IPS-15b (cell line): ENCODE data around the gene PEX26.
A peak's percentile ranks its signal among the peaks of the same experiment; 100 is the strongest.

Source experiments
- H3K27me3 ChIP-seq: one replicate; pipeline ENCODE4 v1.6.1; 2013; ENCODE audit warnings: low read length; ENCODE audit not compliant: control insufficient read depth, insufficient read depth
- H3K36me3 ChIP-seq: one replicate; pipeline ENCODE4 v1.6.1; 2013; ENCODE audit warnings: low read length; ENCODE audit not compliant: control insufficient read depth, insufficient read depth
- H3K4me1 ChIP-seq: one replicate; pipeline ENCODE4 v1.6.1; 2013; ENCODE audit warnings: mild to moderate bottlenecking, low read length; ENCODE audit not compliant: control insufficient read depth, insufficient read depth
- H3K4me3 ChIP-seq: one replicate; pipeline ENCODE4 v1.5.1; 2013; ENCODE audit warnings: low read depth, low read length
- H3K9ac ChIP-seq: one replicate; pipeline ENCODE4 v1.6.1; 2013; ENCODE audit warnings: low read depth, mild to moderate bottlenecking, low read length
- H3K9me3 ChIP-seq: one replicate; pipeline ENCODE4 v1.6.1; 2013; ENCODE audit warnings: mild to moderate bottlenecking, low read length; ENCODE audit not compliant: control insufficient read depth, insufficient read depth

Gene PEX26

DNA sequence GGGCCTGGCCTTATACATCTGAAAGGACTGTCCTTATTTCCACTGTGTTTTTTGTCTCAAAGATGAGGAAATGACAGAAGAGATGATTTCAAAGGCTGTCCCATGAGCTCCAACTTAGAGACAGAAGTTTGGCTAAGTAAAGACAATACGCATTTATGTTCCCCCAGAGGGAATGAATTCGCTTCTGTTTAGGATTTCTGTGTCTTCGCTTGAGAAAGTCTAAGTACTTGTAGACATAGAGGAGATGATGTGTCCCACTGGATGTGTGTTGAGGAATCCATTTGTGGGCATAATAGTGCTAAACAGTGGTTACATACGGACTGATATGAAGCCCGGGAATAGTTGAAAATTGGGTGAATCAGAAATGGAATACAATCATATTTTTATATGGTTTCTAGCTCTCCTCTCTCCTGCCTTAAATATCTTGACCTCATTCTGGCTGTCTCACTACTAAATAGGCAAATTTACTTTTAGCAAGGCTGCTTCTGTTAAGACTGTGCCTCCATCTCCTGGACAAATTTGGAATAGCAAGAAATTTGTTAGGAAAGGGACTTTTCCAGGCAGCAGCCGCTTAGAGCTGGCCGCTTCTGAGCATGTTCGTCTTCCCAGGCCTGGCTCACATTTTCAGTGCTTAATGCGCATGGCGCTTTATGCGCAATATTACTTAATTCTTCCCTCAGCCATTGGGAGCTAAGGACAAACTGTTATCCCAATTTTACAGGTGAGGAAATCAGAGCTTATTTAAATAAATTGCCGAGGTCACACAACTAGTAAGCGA, 1.9 kb upstream of the PEX26 start:
- H3K9me3 ChIP-seq: no peaks in the 10 kb centered on the region
- H3K27me3 ChIP-seq: no peaks in the 10 kb centered on the region
- no peak overlapping the region for H3K4me3 ChIP-seq
- H3K36me3 ChIP-seq: peaks cover 5% of the 10 kb centered on the region
- H3K4me1 ChIP-seq: no peaks in the 10 kb centered on the region
- no peak overlapping the region for H3K9ac ChIP-seq

DNA sequence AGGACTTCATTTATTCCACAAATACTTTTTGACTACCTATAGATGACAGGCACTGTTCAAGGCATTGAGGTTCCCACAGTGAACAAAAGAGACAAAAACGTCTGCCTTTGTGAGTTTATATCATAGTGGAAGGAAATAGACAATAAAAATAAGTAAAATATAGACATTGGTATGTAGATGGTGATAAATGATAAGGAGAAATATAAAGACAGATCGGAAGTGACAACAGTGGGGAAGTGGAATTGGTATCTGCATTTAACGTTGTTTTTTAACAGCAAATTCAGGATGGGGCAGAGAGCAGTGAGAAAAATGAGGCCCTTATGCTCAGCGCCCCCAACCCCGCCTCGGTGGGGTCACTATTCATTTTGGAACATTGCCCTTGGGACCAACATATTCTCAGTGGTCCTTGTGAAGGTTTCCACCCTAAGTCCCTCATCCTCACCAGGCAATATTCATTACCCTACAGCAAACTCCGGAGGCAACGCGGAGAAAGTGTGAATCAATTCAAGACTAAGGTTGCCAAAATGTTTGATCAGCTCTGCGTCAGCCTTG, 627 bp upstream of the PEX26 start:
- H3K9me3 ChIP-seq: no peaks in the 10 kb centered on the region
- H3K27me3 ChIP-seq: no peaks in the 10 kb centered on the region
- peak overlapping the region; percentile 99 for H3K4me3 ChIP-seq
- no peaks in the 10 kb centered on the region for H3K4me1 ChIP-seq
- H3K9ac ChIP-seq: peak overlapping the region; percentile 42
- peaks cover 10% of the 10 kb centered on the region for H3K36me3 ChIP-seq

DNA sequence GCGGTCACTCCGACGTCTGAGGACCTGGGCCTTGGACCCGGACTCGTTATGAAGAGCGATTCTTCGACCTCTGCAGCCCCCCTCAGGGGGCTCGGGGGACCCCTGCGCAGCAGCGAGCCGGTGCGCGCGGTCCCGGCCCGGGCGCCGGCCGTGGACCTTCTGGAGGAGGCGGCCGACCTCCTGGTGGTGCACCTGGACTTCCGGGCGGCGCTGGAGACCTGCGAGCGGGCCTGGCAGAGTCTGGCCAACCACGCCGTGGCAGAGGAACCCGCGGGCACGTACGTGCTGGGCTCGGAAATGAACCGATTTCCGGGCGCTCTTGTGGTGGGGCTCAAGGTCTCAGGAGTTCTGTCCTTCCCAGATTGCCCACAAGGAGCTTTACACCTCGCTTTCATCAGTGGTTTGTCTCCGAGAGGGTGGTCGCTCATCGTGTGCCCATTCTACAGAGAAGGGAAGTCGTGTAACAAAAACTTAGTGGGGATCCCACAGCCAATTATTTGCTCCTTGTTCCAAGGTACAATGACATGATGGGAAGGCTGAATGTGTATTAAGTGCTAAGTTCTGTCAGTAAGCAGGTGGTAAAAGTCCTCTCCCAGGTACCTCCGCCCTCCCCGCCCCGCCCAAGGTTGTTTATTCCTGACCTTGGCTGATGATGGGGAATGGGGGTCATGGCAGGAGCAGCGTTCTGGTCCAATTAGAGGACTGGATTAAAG, 695 bp downstream of the PEX26 start:
- Histone ChIP-seq H3K27me3 (no peaks in the 10 kb centered on the region), H3K4me1 (no peaks in the 10 kb centered on the region), H3K4me3 (peak overlapping the region; percentile 99), H3K36me3 (peaks cover 13% of the 10 kb centered on the region), H3K9me3 (no peaks in the 10 kb centered on the region), H3K9ac (peak overlapping the region; percentile 94)

DNA sequence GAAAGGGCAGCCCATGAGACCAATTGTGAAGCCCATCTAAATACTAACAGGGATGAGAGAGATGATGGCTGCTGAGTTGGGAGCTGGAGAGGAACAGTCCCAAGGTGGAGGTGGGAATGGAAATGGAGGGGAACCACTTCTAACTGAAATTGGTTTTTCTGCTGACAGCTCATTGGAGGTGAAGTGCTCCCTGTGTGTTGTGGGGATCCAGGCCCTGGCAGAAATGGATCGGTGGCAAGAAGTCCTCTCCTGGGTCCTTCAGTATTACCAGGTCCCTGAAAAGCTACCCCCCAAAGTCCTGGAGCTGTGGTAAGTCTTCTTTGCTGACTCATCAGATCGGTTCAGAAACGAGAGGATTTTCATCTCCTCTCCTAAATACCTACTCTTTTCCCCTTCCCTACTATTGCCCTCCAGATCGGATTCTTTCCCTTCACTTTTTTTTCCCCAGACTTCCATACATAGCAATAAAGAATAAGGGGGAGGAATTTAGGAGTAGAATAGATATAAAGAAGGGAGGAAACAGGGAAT, 2.0 kb downstream of the PEX26 start:
- Histone ChIP-seq H3K9ac (no peak overlapping the region), H3K9me3 (no peaks in the 10 kb centered on the region), H3K27me3 (no peaks in the 10 kb centered on the region), H3K4me1 (no peaks in the 10 kb centered on the region), H3K36me3 (peaks cover 19% of the 10 kb centered on the region), H3K4me3 (no peak overlapping the region)

DNA sequence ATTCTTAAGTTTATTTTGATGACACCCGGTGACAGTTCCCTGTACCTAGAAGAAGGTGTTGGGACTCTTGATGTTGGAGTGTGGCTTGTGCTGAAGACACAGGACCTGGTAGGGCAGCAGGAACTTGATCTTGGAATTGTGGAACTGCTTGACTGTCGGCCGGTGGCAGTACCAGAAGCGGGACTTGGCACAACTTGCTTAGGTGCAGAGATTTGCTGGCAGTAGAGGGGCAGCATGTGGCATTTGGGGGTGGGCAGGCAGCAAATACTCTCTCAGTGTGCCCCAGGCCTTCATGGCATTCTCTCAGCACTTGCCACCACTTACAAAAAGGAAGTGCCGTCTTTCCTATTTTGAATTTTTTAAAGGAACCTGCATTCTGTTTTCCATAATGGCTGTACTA, 3.6 kb downstream of the PEX26 start:
- Histone ChIP-seq H3K36me3 (peaks cover 27% of the 10 kb centered on the region), H3K9ac (no peak overlapping the region), H3K9me3 (no peaks in the 10 kb centered on the region), H3K4me1 (no peaks in the 10 kb centered on the region), H3K27me3 (no peaks in the 10 kb centered on the region), H3K4me3 (no peak overlapping the region)

DNA sequence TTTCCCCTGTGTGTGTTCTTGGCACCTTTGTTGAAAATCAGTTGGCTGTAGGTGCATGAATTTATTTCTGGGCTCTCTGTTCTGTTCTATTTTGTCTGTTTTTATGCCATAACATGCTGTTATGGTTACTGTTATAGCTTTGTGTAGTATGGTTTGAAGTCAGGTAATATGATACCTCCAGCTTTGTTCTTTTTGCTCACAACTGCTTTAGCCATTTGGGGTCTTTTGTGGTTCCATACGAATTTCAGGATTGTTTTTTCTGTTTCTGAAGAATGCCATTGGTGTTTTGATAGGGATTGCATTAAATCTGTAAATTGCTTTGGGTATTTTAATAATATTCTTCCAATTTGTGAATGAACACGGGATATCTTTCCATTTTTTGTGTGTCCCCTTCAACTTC, 4.7 kb downstream of the PEX26 start:
- peaks cover 32% of the 10 kb centered on the region for H3K36me3 ChIP-seq
- H3K4me1 ChIP-seq: no peaks in the 10 kb centered on the region
- H3K27me3 ChIP-seq: no peaks in the 10 kb centered on the region
- no peak overlapping the region for H3K9ac ChIP-seq
- H3K9me3 ChIP-seq: no peaks in the 10 kb centered on the region
- H3K4me3 ChIP-seq: no peak overlapping the region

DNA sequence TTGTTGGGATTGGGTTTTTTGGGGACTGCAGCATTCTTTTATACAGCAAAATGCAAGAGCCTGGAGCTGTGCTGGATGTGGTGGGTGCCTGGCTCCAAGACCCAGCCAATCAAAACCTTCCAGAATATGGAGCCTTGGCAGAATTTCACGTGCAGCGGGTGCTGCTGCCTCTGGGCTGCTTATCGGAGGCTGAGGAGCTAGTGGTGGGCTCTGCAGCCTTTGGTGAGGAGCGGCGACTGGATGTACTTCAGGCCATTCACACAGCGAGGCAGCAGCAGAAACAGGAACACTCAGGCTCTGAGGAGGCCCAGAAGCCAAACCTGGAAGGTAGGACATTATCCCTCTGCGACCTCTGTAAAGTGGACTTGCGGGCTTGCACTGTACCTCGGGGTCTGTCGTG, 5.6 kb downstream of the PEX26 start:
- Histone ChIP-seq H3K27me3 (no peaks in the 10 kb centered on the region), H3K9me3 (no peaks in the 10 kb centered on the region), H3K4me1 (no peaks in the 10 kb centered on the region), H3K9ac (no peak overlapping the region), H3K36me3 (peaks cover 38% of the 10 kb centered on the region), H3K4me3 (no peak overlapping the region)

DNA sequence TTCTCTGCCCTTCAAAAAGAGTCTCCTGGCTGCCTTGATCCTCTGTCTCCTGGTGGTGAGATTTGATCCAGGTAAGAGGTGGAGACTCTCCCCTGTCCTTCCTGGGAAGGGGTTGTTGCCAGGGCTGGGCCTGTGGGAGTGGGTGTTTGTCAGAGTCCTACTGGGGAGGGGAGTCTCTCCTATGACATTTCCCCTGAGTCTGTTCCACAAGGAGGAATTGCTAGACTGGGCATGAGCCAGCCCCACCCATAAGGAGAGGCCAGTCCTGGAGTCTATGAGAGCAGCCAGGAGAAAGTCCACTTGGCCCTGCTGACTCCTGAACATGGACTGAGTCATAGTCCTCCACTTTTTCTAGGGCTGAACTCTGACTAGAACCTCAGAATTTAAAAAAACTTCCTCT, 7.4 kb downstream of the PEX26 start:
- no peaks in the 10 kb centered on the region for H3K9me3 ChIP-seq
- H3K4me3 ChIP-seq: no peak overlapping the region
- H3K36me3 ChIP-seq: peaks cover 47% of the 10 kb centered on the region
- H3K27me3 ChIP-seq: no peaks in the 10 kb centered on the region
- no peaks in the 10 kb centered on the region for H3K4me1 ChIP-seq
- no peak overlapping the region for H3K9ac ChIP-seq

DNA sequence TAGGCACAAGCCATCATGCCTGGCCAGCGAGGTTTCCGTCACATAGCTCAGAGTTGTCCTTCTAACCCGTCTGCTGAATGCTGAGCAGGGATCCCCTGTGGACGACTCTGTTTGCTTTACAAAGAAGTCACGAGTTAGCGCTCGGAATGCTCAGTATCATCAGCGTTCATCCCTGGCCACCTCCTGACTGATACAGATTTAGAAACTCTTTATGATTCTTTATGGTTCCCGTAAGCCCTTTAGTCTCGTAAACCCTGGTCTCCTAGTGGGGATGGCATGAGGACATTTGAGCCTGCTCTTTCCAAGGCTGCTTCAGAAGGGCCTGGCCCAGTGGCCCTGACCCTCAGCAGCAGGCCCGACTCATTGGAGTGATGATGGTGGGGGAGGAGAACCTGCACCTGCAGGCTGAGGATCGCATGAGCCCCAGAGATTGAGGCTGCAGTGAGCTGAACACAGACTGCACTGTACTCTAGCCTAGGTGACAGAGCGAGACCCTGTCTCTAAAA, 9.6 kb downstream of the PEX26 start:
- Histone ChIP-seq H3K36me3 (peaks cover 40% of the 10 kb centered on the region), H3K9ac (no peak overlapping the region), H3K27me3 (no peaks in the 10 kb centered on the region), H3K9me3 (no peaks in the 10 kb centered on the region), H3K4me1 (no peaks in the 10 kb centered on the region), H3K4me3 (no peak overlapping the region)

- H3K4me1 ChIP-seq: no peaks in the 10 kb centered on the region
- no peaks in the 10 kb centered on the region for H3K27me3 ChIP-seq
- no peak overlapping the region for H3K9ac ChIP-seq
- no peaks in the 10 kb centered on the region for H3K9me3 ChIP-seq
- peaks cover 31% of the 10 kb centered on the region for H3K36me3 ChIP-seq
- H3K4me3 ChIP-seq: no peak overlapping the region
Measured at GRCh38 chr22:18088825-18089568, 11.2 kb downstream of the PEX26 start.

DNA sequence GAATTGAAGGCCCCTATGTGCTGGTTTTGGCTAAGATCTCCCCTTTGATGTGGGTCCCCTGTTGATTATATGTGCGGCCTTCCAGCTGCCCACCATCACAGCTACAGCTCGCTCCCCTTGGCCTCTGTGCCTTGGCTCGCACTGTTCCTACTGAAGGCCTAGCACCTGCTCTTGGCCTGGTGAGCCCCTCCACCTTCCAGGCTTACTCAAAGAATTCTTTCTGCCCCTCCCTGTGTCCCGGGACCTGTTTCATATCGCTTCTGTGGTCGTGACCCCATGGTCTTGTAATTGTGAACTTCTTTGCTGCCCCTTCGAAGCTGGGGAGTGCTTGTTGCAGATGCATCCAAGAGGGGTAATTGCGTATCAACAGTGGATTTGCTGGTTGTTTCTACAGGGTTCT, 12.5 kb downstream of the PEX26 start:
- Histone ChIP-seq H3K27me3 (no peaks in the 10 kb centered on the region), H3K9me3 (no peaks in the 10 kb centered on the region), H3K4me1 (no peaks in the 10 kb centered on the region), H3K36me3 (peaks cover 25% of the 10 kb centered on the region), H3K4me3 (no peak overlapping the region), H3K9ac (no peak overlapping the region)
